ENCODE data around the gene ABCF1. TPM values are rescaled to one million over a fixed set of nuclear protein-coding genes. Genes with fewer than 3 reads are reported as not detected.
A peak's percentile ranks its signal among the peaks of the same experiment; 100 is the strongest.

ABCF1 gene
- total and polyA plus RNA-seq, 7 donors, result 53.8 to 119 (median 97.9) TPM

DNA sequence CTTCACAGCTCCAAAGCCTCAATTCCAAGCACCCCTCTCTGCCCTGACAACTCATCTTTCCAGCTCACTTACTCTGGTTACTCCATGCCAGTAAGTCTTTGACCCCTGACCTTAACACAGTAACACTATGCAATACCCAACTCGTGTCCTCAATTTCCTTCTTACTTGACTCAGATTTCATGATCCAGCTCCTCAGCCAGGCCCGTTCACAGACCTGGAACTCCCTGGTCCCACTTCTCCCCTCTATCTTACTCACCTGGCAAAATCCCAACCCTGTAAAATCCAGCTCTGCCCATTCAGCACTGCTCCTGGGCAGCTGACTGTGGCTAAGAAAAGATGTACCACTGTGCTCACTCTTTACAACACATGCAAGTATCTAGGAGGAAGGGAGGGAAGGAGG lies 22.9 kb upstream of the ABCF1 start:
- peak; percentile 36 to 90 (median 62) for ATAC-seq
- TF ChIP-seq, protein P1, sequence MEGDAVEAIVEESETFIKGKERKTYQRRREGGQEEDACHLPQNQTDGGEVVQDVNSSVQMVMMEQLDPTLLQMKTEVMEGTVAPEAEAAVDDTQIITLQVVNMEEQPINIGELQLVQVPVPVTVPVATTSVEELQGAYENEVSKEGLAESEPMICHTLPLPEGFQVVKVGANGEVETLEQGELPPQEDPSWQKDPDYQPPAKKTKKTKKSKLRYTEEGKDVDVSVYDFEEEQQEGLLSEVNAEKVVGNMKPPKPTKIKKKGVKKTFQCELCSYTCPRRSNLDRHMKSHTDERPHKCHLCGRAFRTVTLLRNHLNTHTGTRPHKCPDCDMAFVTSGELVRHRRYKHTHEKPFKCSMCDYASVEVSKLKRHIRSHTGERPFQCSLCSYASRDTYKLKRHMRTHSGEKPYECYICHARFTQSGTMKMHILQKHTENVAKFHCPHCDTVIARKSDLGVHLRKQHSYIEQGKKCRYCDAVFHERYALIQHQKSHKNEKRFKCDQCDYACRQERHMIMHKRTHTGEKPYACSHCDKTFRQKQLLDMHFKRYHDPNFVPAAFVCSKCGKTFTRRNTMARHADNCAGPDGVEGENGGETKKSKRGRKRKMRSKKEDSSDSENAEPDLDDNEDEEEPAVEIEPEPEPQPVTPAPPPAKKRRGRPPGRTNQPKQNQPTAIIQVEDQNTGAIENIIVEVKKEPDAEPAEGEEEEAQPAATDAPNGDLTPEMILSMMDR (IDR thresholded peaks at IDR 0.05), result no peak
- Histone ChIP-seq H3K36me3 (ENCODE audit: insufficient read depth in 1 of 2, low read depth in 1 of 2) (peaks cover 6 to 77% of the 10 kb centered on the region in 2 donors), H3K4me3 (no peak overlapping the region), H3K27ac (no peak overlapping the region), H3K9me3 (no peaks in the 10 kb centered on the region), H3K27me3 (ENCODE audit: insufficient read depth in 3 of 3, low read length in 2 of 3) (no peaks in the 10 kb centered on the region), H3K4me1 (no peaks in the 10 kb centered on the region)
- intact Hi-C loops (cut with DNase I), result loop anchor here (5.0 to 10.0 kb wide), 3 partner anchors 49 to 334 kb away; partner anchors contain the start of genes TRIM26 (in 1 of the 2) and TUBB (in 1 of the 2)
- DNase-seq, result peak in 1 of 2 donors; percentile 62
- 22 to 45% (median 35%) methylated on average over 2 of the region's 2 CpGs for WGBS, 3 donors

DNA sequence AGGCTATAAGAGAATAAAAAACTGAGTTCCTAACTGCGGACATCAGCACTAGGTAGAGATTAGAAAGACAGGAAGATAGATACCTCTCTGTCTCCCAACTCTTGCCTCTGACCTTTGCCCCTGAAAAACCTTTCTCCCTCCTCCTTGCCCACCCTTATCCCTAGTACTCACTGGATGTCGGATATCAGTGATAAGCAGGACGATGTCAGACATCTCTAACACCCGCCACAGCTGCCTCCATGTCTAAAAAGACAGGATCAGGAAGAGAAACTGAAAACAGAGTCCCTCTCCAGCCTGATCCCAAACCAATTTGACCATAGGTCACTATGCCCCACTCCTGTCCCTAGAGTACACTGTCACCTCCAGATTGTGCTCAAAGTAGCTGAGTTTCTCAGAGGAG lies 16.8 kb upstream of the ABCF1 start:
- H3K9me3 ChIP-seq, result no peaks in the 10 kb centered on the region
- intact Hi-C loops (cut with DNase I), result loop anchor here in 1 of 2 donors (5.0 kb wide), 1 partner anchor 288 kb away; no protein-coding TSS in a partner anchor
- WGBS, 3 donors, result 87 to 92% (median 91%) methylated on average over 4 of the region's 4 CpGs
- TF ChIP-seq, protein P1 (IDR thresholded peaks at IDR 0.05), result no peak
- H3K4me3 ChIP-seq, result no peak overlapping the region
- DNase-seq, result no peak
- peaks cover 16% of the 10 kb centered on the region for H3K4me1 ChIP-seq
- no peaks in the 10 kb centered on the region for H3K27me3 ChIP-seq (ENCODE audit: insufficient read depth in 3 of 3, low read length in 2 of 3)
- H3K36me3 ChIP-seq (ENCODE audit: insufficient read depth in 1 of 2, low read depth in 1 of 2), result peaks cover 4 to 53% of the 10 kb centered on the region in 2 donors
- ATAC-seq, result no peak
- peak overlapping the region; percentile 95 for H3K27ac ChIP-seq

DNA sequence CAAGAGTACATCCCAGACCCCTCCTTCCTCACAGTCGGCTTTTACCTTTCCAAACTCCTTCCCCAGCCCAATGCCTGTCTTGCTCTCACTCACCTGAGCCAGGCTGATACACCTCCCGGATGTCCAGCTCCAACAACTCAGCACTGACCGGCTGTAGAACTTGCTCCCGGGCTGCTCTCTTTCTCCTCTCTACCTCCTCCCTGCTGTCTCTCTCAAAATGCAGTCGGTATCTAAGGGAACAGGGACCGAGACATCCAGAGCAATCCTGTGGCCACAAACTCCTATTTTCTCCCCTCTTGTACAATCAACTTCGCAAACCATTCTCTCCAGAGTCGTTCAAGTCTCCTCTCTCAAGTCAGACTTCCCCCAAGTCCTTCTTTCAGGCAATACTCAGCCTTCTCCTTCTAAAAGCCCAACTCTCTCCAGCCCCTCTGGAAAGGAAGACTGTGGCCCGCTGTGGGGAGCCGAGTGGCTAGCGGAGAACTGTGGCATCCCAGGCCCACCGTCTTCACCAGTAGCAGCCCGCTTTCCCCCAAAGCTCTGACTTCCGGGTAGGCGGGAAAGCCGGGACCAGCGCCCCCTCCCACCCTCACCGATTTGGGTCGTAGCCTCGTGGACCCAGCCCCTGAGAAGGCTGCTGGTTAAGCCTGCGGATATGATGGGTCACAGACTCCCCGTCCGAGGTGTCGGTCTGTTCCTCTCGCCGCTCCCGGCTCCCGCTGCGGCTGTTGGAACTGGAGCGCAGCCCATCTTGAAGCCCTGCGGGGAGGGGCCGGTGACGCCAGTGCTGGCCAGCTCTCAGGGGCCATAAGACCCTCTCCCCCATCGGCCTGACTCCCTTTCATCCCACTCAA lies 16.1 kb upstream of the ABCF1 start:
- Histone ChIP-seq H3K27ac (peak overlapping the region; percentile 95), H3K27me3 (ENCODE audit: insufficient read depth in 3 of 3, low read length in 2 of 3) (no peaks in the 10 kb centered on the region), H3K4me1 (peaks cover 16% of the 10 kb centered on the region), H3K9me3 (no peaks in the 10 kb centered on the region), H3K36me3 (ENCODE audit: insufficient read depth in 1 of 2, low read depth in 1 of 2) (peaks cover 4 to 47% of the 10 kb centered on the region in 2 donors), H3K4me3 (peak overlapping the region; percentile 99)
- peak; percentile 52 to 75 for DNase-seq
- TF ChIP-seq, protein P1 (IDR thresholded peaks at IDR 0.05), result no peak
- ATAC-seq, result peak; percentile 18 to 43 (median 36)
- 11 to 13% (median 13%) methylated on average over 34 of the region's 34 CpGs for WGBS, 3 donors
- intact Hi-C loops (cut with DNase I), result loop anchor here in 1 of 2 donors (5.0 kb wide), 1 partner anchor 287 kb away; no protein-coding TSS in a partner anchor

DNA sequence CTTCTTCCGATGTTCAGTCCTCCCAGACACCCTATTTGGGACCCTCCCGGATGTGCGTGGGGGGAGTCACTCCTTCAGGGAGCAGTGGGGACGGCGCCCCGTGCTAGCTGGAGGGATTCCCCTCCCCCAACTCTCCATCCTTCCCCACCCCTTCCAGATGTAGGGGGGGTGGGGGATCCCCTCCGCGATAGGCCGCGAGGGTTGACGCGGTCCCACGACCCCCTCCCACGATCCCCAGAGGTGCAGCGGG lies 15.5 kb upstream of the ABCF1 start:
- 0 to 1% (median 1%) methylated on average over 11 to 15 of the region's 15 CpGs for WGBS, 3 donors
- Histone ChIP-seq H3K4me3 (peak overlapping the region; percentile 99), H3K36me3 (ENCODE audit: insufficient read depth in 1 of 2, low read depth in 1 of 2) (peaks cover 4 to 42% of the 10 kb centered on the region in 2 donors), H3K4me1 (peaks cover 16% of the 10 kb centered on the region), H3K27ac (peak overlapping the region; percentile 95), H3K27me3 (ENCODE audit: insufficient read depth in 3 of 3, low read length in 2 of 3) (no peaks in the 10 kb centered on the region), H3K9me3 (no peaks in the 10 kb centered on the region)
- intact Hi-C loops (cut with DNase I), result loop anchor here in 1 of 2 donors (2.0 kb wide), 1 partner anchor 15 kb away; the partner anchor contains the start of gene ABCF1
- ATAC-seq (peak in 1 of 4 donors; percentile 38), DNase-seq (no peak)
- TF ChIP-seq, protein P1 (IDR thresholded peaks at IDR 0.05), result no peak

All from psoas muscle (tissue), 8 donors.